ENCODE measurements around the gene COL1A1.

GRCh38 chr17:50244771-50245170, 43.3 kb upstream of the COL1A1 start:
- TF ChIP-seq ZNF562 (CRISPR knock-in tag; IDR thresholded peaks at IDR 0.05; ENCODE audit: borderline replicate concordance) (no peak), HNRNPL (IDR thresholded peaks at IDR 0.05; ENCODE audit: low read depth, low read length) (no peak), ATF3 (CRISPR knock-in tag; IDR thresholded peaks at IDR 0.05) (no peak), RNF219 (CRISPR knock-in tag; IDR thresholded peaks at IDR 0.05) (no peak), CTCF (CRISPR knock-in tag; IDR thresholded peaks at IDR 0.05) (no peak), MXI1 (IDR thresholded peaks at IDR 0.05; ENCODE audit: borderline replicate concordance, low read depth, low read length) (no peak), ZNF724P (CRISPR knock-in tag; IDR thresholded peaks at IDR 0.05; ENCODE audit: borderline replicate concordance) (no peak), ZSCAN9 (CRISPR knock-in tag; IDR thresholded peaks at IDR 0.05; ENCODE audit: borderline replicate concordance) (no peak), NFYC (CRISPR knock-in tag; IDR thresholded peaks at IDR 0.05) (no peak), JUND (CRISPR knock-in tag; IDR thresholded peaks at IDR 0.05) (no peak)
